Measurements from ENCODE around the gene TPPP.
"Not testable (repeated sequence)": the region's sequence is repeated elsewhere in the genome, so short reads cannot be mapped to it uniquely, and the experiment has no call there.

Gene TPPP

GRCh38 chr5:693271-694041 is at the start of gene TPPP:
Gene TPPP, minus strand, starts transcription at chr5:693352. Its CDS starts 15,292 bp downstream, at chr5:678060.
- H3K4me3 ChIP-seq (ENCODE audit: low read depth, low read length): not testable (repeated sequence)
- DNase-seq (ENCODE audit: low read depth): peak; percentile 24

GRCh38 chr5:742276-742675 is 49.1 kb upstream of the TPPP start:
- H3K4me3 ChIP-seq (ENCODE audit: low read depth, low read length); DNase-seq (ENCODE audit: low read depth): not testable (repeated sequence)

GRCh38 chr5:734145-734544 is 41.0 kb upstream of the TPPP start:
- H3K4me3 ChIP-seq (ENCODE audit: low read depth, low read length); DNase-seq (ENCODE audit: low read depth): not testable (repeated sequence)

- not testable (repeated sequence) for H3K4me3 ChIP-seq (ENCODE audit: low read depth, low read length); DNase-seq (ENCODE audit: low read depth)
These were observed 39.8 kb upstream of the TPPP start for GRCh38 chr5:732754-733454.

GRCh38 chr5:729225-729624 is 36.1 kb upstream of the TPPP start:
- H3K4me3 ChIP-seq (ENCODE audit: low read depth, low read length): not testable (repeated sequence)

GRCh38 chr5:727087-727486 is 33.9 kb upstream of the TPPP start:
- H3K4me3 ChIP-seq (ENCODE audit: low read depth, low read length); DNase-seq (ENCODE audit: low read depth): not testable (repeated sequence)

More at GRCh38 chr5:729225-729624, 36.1 kb upstream of the TPPP start:
- DNase-seq (ENCODE audit: low read depth): not testable (repeated sequence)

GRCh38 chr5:723865-724264 is 30.7 kb upstream of the TPPP start:
- DNase-seq (ENCODE audit: low read depth); H3K4me3 ChIP-seq (ENCODE audit: low read depth, low read length): not testable (repeated sequence)

GRCh38 chr5:723309-723708 is 30.2 kb upstream of the TPPP start:
- not testable (repeated sequence) for DNase-seq (ENCODE audit: low read depth); H3K4me3 ChIP-seq (ENCODE audit: low read depth, low read length)

- not testable (repeated sequence) for H3K4me3 ChIP-seq (ENCODE audit: low read depth, low read length); DNase-seq (ENCODE audit: low read depth)
These were observed 26.2 kb upstream of the TPPP start for GRCh38 chr5:719379-719778.

GRCh38 chr5:717143-717542 is 24.0 kb upstream of the TPPP start:
- no peak for DNase-seq (ENCODE audit: low read depth)
- no peak overlapping the region for H3K4me3 ChIP-seq (ENCODE audit: low read depth, low read length)
- no peak for TF ChIP-seq MYC (IDR thresholded peaks at IDR 0.05; ENCODE audit: low read depth, low read length)
- TF ChIP-seq CTCF (IDR thresholded peaks at IDR 0.05; ENCODE audit: low read depth, low read length): no peak
- no peak for TF ChIP-seq MAX (IDR thresholded peaks at IDR 0.05; ENCODE audit: low read depth, low read length)
- no peak for TF ChIP-seq POLR2A (IDR thresholded peaks at IDR 0.05; ENCODE audit: extremely low read depth, insufficient read length)

GRCh38 chr5:716740-717139 is 23.6 kb upstream of the TPPP start:
- H3K4me3 ChIP-seq (ENCODE audit: low read depth, low read length); DNase-seq (ENCODE audit: low read depth): not testable (repeated sequence)

- DNase-seq (ENCODE audit: low read depth); H3K4me3 ChIP-seq (ENCODE audit: low read depth, low read length): not testable (repeated sequence)
These were observed 22.5 kb upstream of the TPPP start for GRCh38 chr5:715636-716035.

GRCh38 chr5:714215-715118 is 21.3 kb upstream of the TPPP start:
- not testable (repeated sequence) for H3K4me3 ChIP-seq (ENCODE audit: low read depth, low read length); DNase-seq (ENCODE audit: low read depth)

- H3K4me3 ChIP-seq (ENCODE audit: low read depth, low read length); DNase-seq (ENCODE audit: low read depth): not testable (repeated sequence)
These were observed 20.5 kb upstream of the TPPP start for GRCh38 chr5:713686-714085.

GRCh38 chr5:708848-709517 is 15.8 kb upstream of the TPPP start:
- not testable (repeated sequence) for DNase-seq (ENCODE audit: low read depth); H3K4me3 ChIP-seq (ENCODE audit: low read depth, low read length)

GRCh38 chr5:708374-708773 is 15.2 kb upstream of the TPPP start:
- H3K4me3 ChIP-seq (ENCODE audit: low read depth, low read length); DNase-seq (ENCODE audit: low read depth): not testable (repeated sequence)
